22Rv1 (cell line): Measurements from ENCODE around the gene FAHD1.

Source experiments
- ZFX ChIP-seq: fragments of 450-650 bp; IDR thresholded peaks from 2 replicates; pipeline ENCODE4 v1.6.1; 2017; ENCODE audit warnings: antibody characterized with exemption, borderline replicate concordance
- TF ChIP-seq, protein P1 (sequence below): fragments of 450-650 bp; IDR thresholded peaks from 2 replicates; pipeline ENCODE4 v1.5.1; 2017; ENCODE audit warnings: mild to moderate bottlenecking

DNA sequence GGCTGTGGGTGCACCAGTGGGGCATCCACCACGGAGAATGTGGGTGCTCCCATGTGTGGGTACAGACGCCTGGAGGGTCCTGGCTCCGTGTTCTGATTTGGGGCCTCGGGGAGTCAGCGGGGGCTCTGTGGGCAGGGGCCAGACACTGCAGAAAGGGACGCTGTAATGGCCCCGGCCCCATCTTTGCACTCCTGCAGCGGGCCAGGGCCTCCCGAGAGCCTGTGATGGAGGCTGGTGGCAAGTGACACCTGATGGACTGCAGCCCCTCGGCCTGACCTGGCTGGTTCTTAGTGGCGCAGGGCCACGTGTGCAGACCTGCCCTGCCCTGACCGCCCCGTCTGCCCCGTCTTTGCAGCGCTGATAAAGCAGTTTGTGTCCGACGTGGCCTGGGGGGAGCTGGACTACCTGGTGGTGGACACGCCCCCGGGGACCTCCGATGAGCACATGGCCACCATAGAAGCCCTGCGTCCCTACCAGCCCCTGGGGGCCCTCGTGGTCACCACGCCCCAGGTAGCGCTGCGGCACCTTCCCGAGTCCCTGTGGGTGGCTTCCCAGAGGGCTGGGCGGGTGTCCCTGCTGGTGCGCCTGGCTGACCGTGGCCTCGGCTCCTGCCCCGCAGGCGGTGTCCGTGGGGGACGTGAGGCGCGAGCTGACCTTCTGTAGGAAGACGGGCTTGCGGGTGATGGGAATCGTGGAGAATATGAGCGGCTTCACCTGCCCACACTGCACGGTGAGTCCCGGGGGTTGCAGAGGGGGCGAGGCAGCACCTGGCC lies 39.5 kb upstream of the FAHD1 start:
- TF ChIP-seq, protein P1, sequence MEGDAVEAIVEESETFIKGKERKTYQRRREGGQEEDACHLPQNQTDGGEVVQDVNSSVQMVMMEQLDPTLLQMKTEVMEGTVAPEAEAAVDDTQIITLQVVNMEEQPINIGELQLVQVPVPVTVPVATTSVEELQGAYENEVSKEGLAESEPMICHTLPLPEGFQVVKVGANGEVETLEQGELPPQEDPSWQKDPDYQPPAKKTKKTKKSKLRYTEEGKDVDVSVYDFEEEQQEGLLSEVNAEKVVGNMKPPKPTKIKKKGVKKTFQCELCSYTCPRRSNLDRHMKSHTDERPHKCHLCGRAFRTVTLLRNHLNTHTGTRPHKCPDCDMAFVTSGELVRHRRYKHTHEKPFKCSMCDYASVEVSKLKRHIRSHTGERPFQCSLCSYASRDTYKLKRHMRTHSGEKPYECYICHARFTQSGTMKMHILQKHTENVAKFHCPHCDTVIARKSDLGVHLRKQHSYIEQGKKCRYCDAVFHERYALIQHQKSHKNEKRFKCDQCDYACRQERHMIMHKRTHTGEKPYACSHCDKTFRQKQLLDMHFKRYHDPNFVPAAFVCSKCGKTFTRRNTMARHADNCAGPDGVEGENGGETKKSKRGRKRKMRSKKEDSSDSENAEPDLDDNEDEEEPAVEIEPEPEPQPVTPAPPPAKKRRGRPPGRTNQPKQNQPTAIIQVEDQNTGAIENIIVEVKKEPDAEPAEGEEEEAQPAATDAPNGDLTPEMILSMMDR: no peak
- no peak for TF ChIP-seq ZFX
